DOHH2 (cell line): ENCODE data around the gene KCNQ1.

Experiments used
- EZH2phosphoT487 ChIP-seq: fragments of 200-600 bp; sonication (generic); IDR thresholded peaks from 2 replicates; pipeline ENCODE4 v1.6.1; 2017; ENCODE audit warnings: borderline replicate concordance, mild to moderate bottlenecking, antibody characterized with exemption, low read length, moderate library complexity, mixed read lengths
- TF ChIP-seq, protein P1 (sequence below): fragments of 200-600 bp; sonication (generic); IDR thresholded peaks from one replicate; pipeline ENCODE4 v1.5.1; 2014; ENCODE audit warnings: antibody characterized with exemption, mild to moderate bottlenecking, low read depth, low read length; ENCODE audit not compliant: poor library complexity, severe bottlenecking

DNA sequence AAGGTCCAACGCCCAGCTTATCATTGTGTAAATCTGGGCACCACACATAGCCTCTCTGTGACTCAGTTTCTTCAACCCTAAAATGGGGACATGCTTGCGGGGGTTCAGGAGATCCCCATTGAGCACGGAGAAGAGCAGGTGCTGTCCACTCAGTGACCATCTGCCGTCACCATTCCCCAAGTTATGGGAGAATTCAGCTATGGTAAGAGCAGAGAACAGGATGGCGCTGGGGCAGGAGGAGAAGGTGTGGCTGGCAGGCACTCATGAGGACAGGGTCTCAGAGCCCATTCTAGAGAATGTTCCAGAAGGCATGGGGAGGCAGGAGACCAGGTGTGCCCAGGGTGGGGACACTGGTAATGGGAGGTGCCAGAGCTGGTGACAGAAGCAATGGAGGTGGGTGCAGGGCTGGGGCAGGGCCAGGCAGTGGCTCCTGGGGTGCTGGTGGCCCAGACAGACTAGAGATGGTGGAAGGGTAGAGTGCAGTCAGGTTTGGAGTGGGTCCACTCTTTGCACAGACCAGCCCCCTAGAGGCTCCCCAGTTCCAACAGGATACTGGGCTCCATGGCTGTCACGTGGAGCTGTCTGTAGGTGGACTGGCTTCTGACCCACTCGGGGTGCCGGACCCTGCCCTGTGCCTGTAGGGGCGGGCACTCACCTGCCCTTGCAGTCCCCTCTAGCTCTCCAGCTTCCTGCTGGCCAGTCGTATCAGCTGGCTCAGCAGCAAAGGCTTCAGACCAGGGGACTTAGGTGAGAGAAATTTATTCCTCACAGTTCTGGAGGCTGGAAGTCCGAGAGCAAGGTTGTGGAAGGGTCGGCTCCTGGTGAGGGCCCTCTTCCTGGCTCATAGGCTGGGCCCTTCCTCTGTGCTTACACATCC, 356.1 kb downstream of the KCNQ1 start:
- TF ChIP-seq, protein P1, sequence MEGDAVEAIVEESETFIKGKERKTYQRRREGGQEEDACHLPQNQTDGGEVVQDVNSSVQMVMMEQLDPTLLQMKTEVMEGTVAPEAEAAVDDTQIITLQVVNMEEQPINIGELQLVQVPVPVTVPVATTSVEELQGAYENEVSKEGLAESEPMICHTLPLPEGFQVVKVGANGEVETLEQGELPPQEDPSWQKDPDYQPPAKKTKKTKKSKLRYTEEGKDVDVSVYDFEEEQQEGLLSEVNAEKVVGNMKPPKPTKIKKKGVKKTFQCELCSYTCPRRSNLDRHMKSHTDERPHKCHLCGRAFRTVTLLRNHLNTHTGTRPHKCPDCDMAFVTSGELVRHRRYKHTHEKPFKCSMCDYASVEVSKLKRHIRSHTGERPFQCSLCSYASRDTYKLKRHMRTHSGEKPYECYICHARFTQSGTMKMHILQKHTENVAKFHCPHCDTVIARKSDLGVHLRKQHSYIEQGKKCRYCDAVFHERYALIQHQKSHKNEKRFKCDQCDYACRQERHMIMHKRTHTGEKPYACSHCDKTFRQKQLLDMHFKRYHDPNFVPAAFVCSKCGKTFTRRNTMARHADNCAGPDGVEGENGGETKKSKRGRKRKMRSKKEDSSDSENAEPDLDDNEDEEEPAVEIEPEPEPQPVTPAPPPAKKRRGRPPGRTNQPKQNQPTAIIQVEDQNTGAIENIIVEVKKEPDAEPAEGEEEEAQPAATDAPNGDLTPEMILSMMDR: no peak
- no peak for TF ChIP-seq EZH2phosphoT487
